GM19397 (cell line): ENCODE measurements around the gene RPH3AL.
"Not testable (repeated sequence)": the region's sequence is repeated elsewhere in the genome, so short reads cannot be mapped to it uniquely, and the experiment has no call there.

ENCODE experiments used
- ATAC-seq: cut with Tn5 transposase; IDR thresholded peaks from one replicate; pipeline ENCODE4 v1.9.1; 2021; ENCODE audit warnings: mild to moderate bottlenecking, moderate library complexity; ENCODE audit not compliant: unreplicated experiment

RPH3AL gene

GRCh38 chr17:206484-206883 lies 146.1 kb downstream of the RPH3AL start:
- ATAC-seq = not testable (repeated sequence)

GRCh38 chr17:205817-206216 lies 146.8 kb downstream of the RPH3AL start:
- ATAC-seq = no peak

- no peak for ATAC-seq
These were observed 147.4 kb downstream of the RPH3AL start for GRCh38 chr17:205148-205669.

- ATAC-seq = no peak
These were observed 148.0 kb downstream of the RPH3AL start for GRCh38 chr17:204427-205147.

GRCh38 chr17:202501-202951 lies 150.1 kb downstream of the RPH3AL start:
- no peak for ATAC-seq

GRCh38 chr17:201736-202135 lies 150.9 kb downstream of the RPH3AL start:
- not testable (repeated sequence) for ATAC-seq

- ATAC-seq = not testable (repeated sequence)
These were observed 151.3 kb downstream of the RPH3AL start for GRCh38 chr17:201257-201656.

GRCh38 chr17:200586-200985 lies 152.0 kb downstream of the RPH3AL start:
- ATAC-seq = no peak

- no peak for ATAC-seq
These were observed 152.6 kb downstream of the RPH3AL start for GRCh38 chr17:199806-200545.

GRCh38 chr17:199191-199604 lies 153.4 kb downstream of the RPH3AL start:
- ATAC-seq = no peak

GRCh38 chr17:198225-198624 lies 154.4 kb downstream of the RPH3AL start:
- not testable (repeated sequence) for ATAC-seq

GRCh38 chr17:197352-197751 lies 155.3 kb downstream of the RPH3AL start:
- no peak for ATAC-seq

- no peak for ATAC-seq
These were observed 157.6 kb downstream of the RPH3AL start for GRCh38 chr17:194828-195602.

GRCh38 chr17:193841-194806 lies 158.5 kb downstream of the RPH3AL start:
- ATAC-seq = no peak

GRCh38 chr17:193426-193810 lies 159.2 kb downstream of the RPH3AL start:
- ATAC-seq = no peak

GRCh38 chr17:192666-193425 lies 159.8 kb downstream of the RPH3AL start:
- no peak for ATAC-seq

GRCh38 chr17:189444-189843 lies 163.2 kb downstream of the RPH3AL start:
- no peak for ATAC-seq

- no peak for ATAC-seq
These were observed 165.5 kb downstream of the RPH3AL start for GRCh38 chr17:187130-187529.

- no peak for ATAC-seq
These were observed 167.0 kb downstream of the RPH3AL start for GRCh38 chr17:185445-186138.
